HEK293 (cell line): ENCODE data around the gene LYVE1.

Experiments
- FEZF1 ChIP-seq: fragments of 450-650 bp; formaldehyde crosslinking; IDR thresholded peaks from 2 replicates; pipeline ENCODE4 v1.5.1; 2016; ENCODE audit warnings: missing biosample characterization, missing genetic modification characterization
- ZNF138 ChIP-seq: fragments of 450-650 bp; formaldehyde crosslinking; IDR thresholded peaks from 2 replicates; pipeline ENCODE4 v1.5.1; 2016; ENCODE audit warnings: missing biosample characterization, missing genetic modification characterization, borderline replicate concordance
- ZNF23 ChIP-seq: fragments of 450-650 bp; formaldehyde crosslinking; IDR thresholded peaks from 2 replicates; pipeline ENCODE4 v1.5.1; 2016; ENCODE audit warnings: missing biosample characterization, missing genetic modification characterization, borderline replicate concordance
- ZNF248 ChIP-seq: fragments of 450-650 bp; formaldehyde crosslinking; IDR thresholded peaks from 2 replicates; pipeline ENCODE4 v1.5.1; 2017; ENCODE audit warnings: missing biosample characterization, missing genetic modification characterization
- ZNF280D ChIP-seq: fragments of 450-650 bp; formaldehyde crosslinking; IDR thresholded peaks from 2 replicates; pipeline ENCODE4 v1.5.1; 2016; ENCODE audit warnings: missing biosample characterization, missing genetic modification characterization
- ZNF341 ChIP-seq: fragments of 450-650 bp; formaldehyde crosslinking; IDR thresholded peaks from 2 replicates; pipeline ENCODE4; 2016; ENCODE audit warnings: low read depth, missing biosample characterization, missing genetic modification characterization
- ZNF449 ChIP-seq: fragments of 450-650 bp; formaldehyde crosslinking; IDR thresholded peaks from 2 replicates; pipeline ENCODE4 v1.5.1; 2017; ENCODE audit warnings: missing biosample characterization, mild to moderate bottlenecking, missing genetic modification characterization, moderate library complexity
- ZNF521 ChIP-seq: fragments of 450-650 bp; formaldehyde crosslinking; IDR thresholded peaks from 2 replicates; pipeline ENCODE4 v1.5.1; 2017; ENCODE audit warnings: missing biosample characterization, mild to moderate bottlenecking, missing genetic modification characterization
- ZNF791 ChIP-seq: fragments of 450-650 bp; formaldehyde crosslinking; IDR thresholded peaks from 2 replicates; pipeline ENCODE4 v1.5.1; 2016; ENCODE audit warnings: missing biosample characterization, missing genetic modification characterization
- TF ChIP-seq, protein P1 (sequence below): fragments of 450-650 bp; formaldehyde crosslinking; IDR thresholded peaks from 2 replicates; pipeline ENCODE4 v1.5.1; 2016; ENCODE audit warnings: missing biosample characterization, missing genetic modification characterization

- TF ChIP-seq, protein P1, sequence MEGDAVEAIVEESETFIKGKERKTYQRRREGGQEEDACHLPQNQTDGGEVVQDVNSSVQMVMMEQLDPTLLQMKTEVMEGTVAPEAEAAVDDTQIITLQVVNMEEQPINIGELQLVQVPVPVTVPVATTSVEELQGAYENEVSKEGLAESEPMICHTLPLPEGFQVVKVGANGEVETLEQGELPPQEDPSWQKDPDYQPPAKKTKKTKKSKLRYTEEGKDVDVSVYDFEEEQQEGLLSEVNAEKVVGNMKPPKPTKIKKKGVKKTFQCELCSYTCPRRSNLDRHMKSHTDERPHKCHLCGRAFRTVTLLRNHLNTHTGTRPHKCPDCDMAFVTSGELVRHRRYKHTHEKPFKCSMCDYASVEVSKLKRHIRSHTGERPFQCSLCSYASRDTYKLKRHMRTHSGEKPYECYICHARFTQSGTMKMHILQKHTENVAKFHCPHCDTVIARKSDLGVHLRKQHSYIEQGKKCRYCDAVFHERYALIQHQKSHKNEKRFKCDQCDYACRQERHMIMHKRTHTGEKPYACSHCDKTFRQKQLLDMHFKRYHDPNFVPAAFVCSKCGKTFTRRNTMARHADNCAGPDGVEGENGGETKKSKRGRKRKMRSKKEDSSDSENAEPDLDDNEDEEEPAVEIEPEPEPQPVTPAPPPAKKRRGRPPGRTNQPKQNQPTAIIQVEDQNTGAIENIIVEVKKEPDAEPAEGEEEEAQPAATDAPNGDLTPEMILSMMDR (tag by site-specific recombination): no peak
- no peak for TF ChIP-seq ZNF23 (tag by site-specific recombination)
- no peak for TF ChIP-seq ZNF248 (tag by site-specific recombination)
- no peak for TF ChIP-seq ZNF341 (tag by site-specific recombination)
- no peak for TF ChIP-seq FEZF1
- no peak for TF ChIP-seq ZNF138
- TF ChIP-seq ZNF521: no peak
- no peak for TF ChIP-seq ZNF449 (tag by site-specific recombination)
- TF ChIP-seq ZNF280D (tag by site-specific recombination): no peak
- no peak for TF ChIP-seq ZNF791 (tag by site-specific recombination)
These were observed 29.4 kb upstream of the LYVE1 start for GRCh38 chr11:10597877-10598351.
